K562 (cell line): ENCODE results near the gene PCDHB6. TPM values are rescaled to one million over a fixed set of nuclear protein-coding genes. Genes with fewer than 3 reads are reported as not detected.
"Not testable (repeated sequence)": the region's sequence is repeated elsewhere in the genome, so short reads cannot be mapped to it uniquely, and the experiment has no call there.

Experiments used
- ATAC-seq: fragments of 200-7000 bp; cut with Tn5 transposase; 3 replicates; pipeline ENCODE4 v1.9.1; 2020; ENCODE audit warnings: moderate library complexity
- BruUV-seq: library from RNA; stranded (reverse); fragments of 400-500 nt; replicated peaks from 2 replicates; lab custom pipeline; 2021; lab: Mats Ljungman, UMichigan
- CTCF ChIA-PET: fragments of 300-600 bp; formaldehyde crosslinking; extraction: SDS; loops from one replicate; lab custom pipeline; 2021; ENCODE audit warnings: low intra/inter-chr PET ratio; lab: Yijun Ruan, JAX
- POLR2A ChIA-PET: fragments of 300-600, 350-650 bp; sonication (Branson Sonifier 250); formaldehyde crosslinking; extraction: SDS; loops from one replicate; lab custom pipeline; 2021; ENCODE audit warnings: antibody characterized with exemption, inconsistent platforms; lab: Yijun Ruan, JAX
- DNase-seq, 4 experiments: peaks; one replicate each; pipeline versions ENCODE4 v3.0.0 to v3.0.0-alpha.2; 2011 to 2018; ENCODE audit warnings: low spot score in 3 of 4, mixed read lengths in 3 of 4; ENCODE audit errors: extremely low read depth in 1 of 4
- FAIRE-seq: peaks from 2 replicates; lab custom pipeline; 2011; peaks lifted over from hg19 to GRCh38; lab: Jason Lieb, UNC
- H2AFZ ChIP-seq: 2 replicates; pipeline ENCODE4 v1.6.0; 2011; ENCODE audit warnings: low read depth, low read length, control low read depth, inconsistent platforms
- H3K27ac ChIP-seq: fragments of 200-600 bp; 3 replicates; pipeline ENCODE4 v1.8.0; 2011; ENCODE audit warnings: low read depth, mild to moderate bottlenecking, control low read depth, inconsistent platforms, low read length, moderate library complexity, mixed read lengths; ENCODE audit errors: extremely low read depth
- H3K27me3 ChIP-seq, 2 experiments: fragments of 300-600 bp in 1 of 2; 2 replicates in 1 of 2; 3 replicates in 1 of 2; pipeline versions ENCODE4 v1.6.0 to v1.8.0; 2011; ENCODE audit warnings: inconsistent platforms in 2 of 2, low read length in 2 of 2, mild to moderate bottlenecking in 1 of 2, mixed read lengths in 1 of 2, moderate library complexity in 1 of 2; ENCODE audit not compliant: control insufficient read depth in 2 of 2, insufficient read depth in 2 of 2
- H3K36me3 ChIP-seq: fragments of 300-600 bp; 3 replicates; pipeline ENCODE4 v1.8.0; 2011; ENCODE audit warnings: mild to moderate bottlenecking, low read length, inconsistent platforms; ENCODE audit not compliant: control insufficient read depth, insufficient read depth
- H3K4me1 ChIP-seq, 2 experiments: fragments of 200-600 bp in 1 of 2; replicated peaks in 1 of 2; 2 replicates in 1 of 2; 3 replicates in 1 of 2; pipeline versions ENCODE4 v1.5.1 to v1.8.0; 2011; ENCODE audit warnings: inconsistent platforms in 2 of 2, low read length in 2 of 2, mild to moderate bottlenecking in 1 of 2, mixed read lengths in 1 of 2, moderate library complexity in 1 of 2; ENCODE audit not compliant: control insufficient read depth in 2 of 2, insufficient read depth in 2 of 2
- H3K4me2 ChIP-seq: 2 replicates; pipeline ENCODE4 v1.6.1; 2011; ENCODE audit warnings: low read length, control low read depth, inconsistent platforms, mixed read lengths; ENCODE audit not compliant: insufficient read depth
- H3K4me3 ChIP-seq: fragments of 200-600 bp; sonication (generic), shearing (Covaris generic); 2 replicates; pipeline ENCODE4 v1.5.1; 2016; ENCODE audit warnings: control low read depth, inconsistent platforms
- H3K79me2 ChIP-seq: fragments of 200-600 bp; 3 replicates; pipeline ENCODE4 v1.8.0; 2011; ENCODE audit warnings: low read length, inconsistent platforms; ENCODE audit not compliant: control insufficient read depth, insufficient read depth
- H3K9ac ChIP-seq, 2 experiments: 2 replicates each; pipeline versions ENCODE4 v1.6.0 to v1.6.1; 2011; ENCODE audit warnings: low read depth in 2 of 2, low read length in 2 of 2, control low read depth in 1 of 2, inconsistent platforms in 1 of 2, mild to moderate bottlenecking in 1 of 2, mixed read lengths in 1 of 2; ENCODE audit not compliant: insufficient read depth in 1 of 2
- H3K9me1 ChIP-seq: one replicate; pipeline ENCODE4 v1.6.0; 2011; ENCODE audit warnings: inconsistent platforms, mild to moderate bottlenecking, low read length, moderate library complexity; ENCODE audit not compliant: control insufficient read depth, insufficient read depth
- H3K9me3 ChIP-seq: replicated peaks from 2 replicates; pipeline ENCODE4 v1.5.1; 2011; ENCODE audit warnings: low read depth, low read length, inconsistent platforms; ENCODE audit not compliant: control insufficient read depth, insufficient read depth
- H4K20me1 ChIP-seq: replicated peaks from 2 replicates; pipeline ENCODE4 v1.6.1; 2011; ENCODE audit warnings: low read length, inconsistent platforms, mixed read lengths; ENCODE audit not compliant: control insufficient read depth, insufficient read depth
- CTCF ChIP-seq, 3 experiments: IDR thresholded peaks in 2 of 3; conservative IDR thresholded peaks in 1 of 3; 2 replicates each; pipeline ENCODE4 v1.5.1; 2011 to 2012; ENCODE audit warnings: low read length in 3 of 3, mild to moderate bottlenecking in 3 of 3, control low read depth in 2 of 3, improper control_type of control experiment in 1 of 3, inconsistent platforms in 1 of 3, low read depth in 1 of 3, mixed read lengths in 1 of 3, moderate library complexity in 1 of 3; ENCODE audit not compliant: insufficient read depth in 2 of 3
- RAD21 ChIP-seq, 2 experiments: fragments of 250-450 bp in 1 of 2; fragments of 450-650 bp in 1 of 2; sonication (Bioruptor Pico) in 1 of 2; formaldehyde crosslinking in 1 of 2; IDR thresholded peaks in 1 of 2; conservative IDR thresholded peaks in 1 of 2; 2 replicates each; pipeline versions ENCODE4 v1.4.0 to v1.8.0; 2020 to 2022; ENCODE audit warnings: mild to moderate bottlenecking in 2 of 2, moderate library complexity in 1 of 2
- WGBS: fragments of 100-300 bp; shearing (Covaris generic); methylation state at CpG from one replicate; pipeline ENCODE4 v1.1.6; 2016; ENCODE audit warnings: low coverage, mixed read lengths; ENCODE audit not compliant: insufficient coverage; ENCODE audit errors: missing lambda C conversion rate; 5-methylcytosine and 5-hydroxymethylcytosine counted together
- in situ Hi-C: fragments of 300-500 bp; cut with MboI; formaldehyde crosslinking; loops from 4 replicates; pipeline ENCODE4 v1.15.0; 2018; ENCODE audit warnings: inconsistent platforms, mixed read lengths
- intact Hi-C: fragments of 100-400 bp; cut with micrococcal nuclease; formaldehyde crosslinking; loops from 2 replicates; pipeline ENCODE4 v1.14.2; 2022
- polyA plus RNA-seq, 8 experiments: library from polyadenylated mRNA; depleted of rRNA in 4 of 8; stranded (reverse) in 5 of 8; unstranded in 3 of 8; fragments of >200 nt; fragmentation: Nextera tagmentation in 2 of 8; fragmentation: Illumina TruSeq in 1 of 8; extraction: Ambion mirVana in 2 of 8; extraction: Trizol in 1 of 8; gene quantifications; 2 replicates each; pipeline versions ENCODE4 v1.2.1 to v1.2.3, GENCODE V29; 2011 to 2014; ENCODE audit warnings: inconsistent platforms in 1 of 8, missing spikeins in 1 of 8
- total RNA-seq, 7 experiments: library from RNA; depleted of rRNA in 6 of 7; stranded (reverse); fragments of >200 nt in 6 of 7; fragmentation: Illumina TruSeq in 2 of 7; extraction: Trizol in 2 of 7; gene quantifications; 2 replicates each; pipeline versions ENCODE4 v1.2.1 to v1.2.3, GENCODE V29; 2011 to 2021; ENCODE audit warnings: low replicate concordance in 1 of 7

The PCDHB6 gene
- total and polyA plus RNA-seq, 9 of the 15 experiments (the other 6 are each of a cell fraction or from before 2014, with no cell fraction given) = not detected

DNA sequence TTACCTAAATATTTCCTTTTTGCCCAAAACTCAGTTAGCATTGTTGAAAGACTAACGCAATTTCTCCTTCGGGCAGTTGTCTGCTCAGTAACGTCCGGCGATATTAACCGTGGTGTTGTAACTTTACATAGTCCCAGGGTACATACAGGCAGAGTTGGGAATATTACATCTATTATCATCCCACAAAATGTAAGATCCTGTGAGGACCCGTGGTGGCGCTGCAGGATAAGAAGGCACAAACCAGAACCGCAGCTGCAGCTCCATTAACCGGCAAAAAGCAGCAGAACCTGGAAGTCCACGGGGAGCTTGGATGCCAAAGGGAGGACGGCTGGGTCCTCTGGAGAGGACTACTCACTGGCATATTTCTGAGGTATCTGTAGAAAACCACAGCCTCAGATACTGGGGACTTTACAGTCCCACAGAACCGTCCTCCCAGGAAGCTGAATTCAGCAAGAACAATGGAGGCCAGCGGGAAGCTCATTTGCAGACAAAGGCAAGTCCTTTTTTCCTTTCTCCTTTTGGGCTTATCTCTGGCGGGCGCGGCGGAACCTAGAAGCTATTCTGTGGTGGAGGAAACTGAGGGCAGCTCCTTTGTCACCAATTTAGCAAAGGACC lies 27.8 kb downstream of the PCDHB6 start, which contains the start of gene PCDHB8:
PCDHB8 (plus strand) TSS at position 214 of the 615 bp plus-strand sequence; CDS start at position 459, 245 bp downstream.
- H3K9me3 ChIP-seq, H2AFZ ChIP-seq, H3K36me3 ChIP-seq, H3K4me3 ChIP-seq, H3K79me2 ChIP-seq, H4K20me1 ChIP-seq, BruUV-seq, H3K4me1 ChIP-seq, CTCF ChIA-PET, H3K27ac ChIP-seq, H3K9me1 ChIP-seq, intact Hi-C loops, H3K4me2 ChIP-seq, in situ Hi-C loops, H3K9ac ChIP-seq, POLR2A ChIA-PET: not testable (repeated sequence)
- H3K27me3 ChIP-seq = peaks cover 8 to 19% of the 10 kb centered on the region in 2 experiments; a peak in 3 of 5 replicates
- peak; percentile 86 for ATAC-seq
- FAIRE-seq = peak; percentile 84
- under 1% methylated on average over 12 of the region's 18 CpGs for WGBS
- DNase-seq = peak in 2 of 4 experiments; percentile 6 to 15
- TF ChIP-seq CTCF (IDR thresholded peaks at IDR 0.05 in 2 of 3, conservative IDR thresholded peaks at IDR 0.05 in 1 of 3; ENCODE audit: insufficient read depth in 2 of 3, low read depth in 1 of 3, low read length in 3 of 3) (peak in 1 of 3 experiments; percentile 21; a peak in 2 of 6 replicates), RAD21 (CRISPR knock-in tag; conservative IDR thresholded peaks at IDR 0.05 in 1 of 2, IDR thresholded peaks at IDR 0.05 in 1 of 2) (0 out of 4 replicates have a peak, but pooled peaks of 1 of the 2 experiments have one; percentile 7)
- TF ChIP-seq, all 486 proteins: peak for 2; not testable (repeated sequence) for 484

- in situ Hi-C loops, FAIRE-seq, H3K79me2 ChIP-seq, H3K9me1 ChIP-seq, H3K9ac ChIP-seq, H3K9me3 ChIP-seq, H3K4me1 ChIP-seq, H3K4me2 ChIP-seq, H3K27ac ChIP-seq, POLR2A ChIA-PET, H3K36me3 ChIP-seq, H4K20me1 ChIP-seq, intact Hi-C loops, BruUV-seq, DNase-seq, H3K4me3 ChIP-seq, H2AFZ ChIP-seq, ATAC-seq, CTCF ChIA-PET: not testable (repeated sequence)
- peaks cover 8 to 19% of the 10 kb centered on the region in 2 experiments; a peak in 3 of 5 replicates for H3K27me3 ChIP-seq
- 8% methylated on average over 23 of the region's 39 CpGs for WGBS
Observed at GRCh38 chr5:141179371-141179770, 29.5 kb downstream of the PCDHB6 start.

GRCh38 chr5:141179876-141180275 lies 30.0 kb downstream of the PCDHB6 start:
- not testable (repeated sequence) for BruUV-seq

More at GRCh38 chr5:141179876-141180275, 30.0 kb downstream of the PCDHB6 start:
- H4K20me1 ChIP-seq, in situ Hi-C loops, DNase-seq, H3K9me3 ChIP-seq, ATAC-seq, H3K4me2 ChIP-seq, H3K4me1 ChIP-seq, intact Hi-C loops, H2AFZ ChIP-seq, H3K9me1 ChIP-seq, H3K4me3 ChIP-seq, FAIRE-seq, H3K36me3 ChIP-seq, CTCF ChIA-PET, POLR2A ChIA-PET, H3K9ac ChIP-seq, H3K27ac ChIP-seq, H3K79me2 ChIP-seq: not testable (repeated sequence)
- WGBS = 4% methylated on average over 15 of the region's 32 CpGs
- peaks cover 8 to 15% of the 10 kb centered on the region in 2 experiments; a peak in 3 of 5 replicates for H3K27me3 ChIP-seq
